Right ventricle myocardium inferior (tissue), 1 donor: ENCODE measurements around the gene CYB561. TPM values are rescaled to one million over a fixed set of nuclear protein-coding genes. Genes with fewer than 3 reads are reported as not detected.

Experiments used
- ATAC-seq: fragments of 200-7000 bp; cut with Tn5 transposase; one replicate; pipeline ENCODE4 v1.9.1; 2020; ENCODE audit warnings: mild to moderate bottlenecking, moderate library complexity
- DNase-seq: peaks from one replicate; pipeline ENCODE4 v3.0.0; 2021; ENCODE audit errors: missing footprints
- intact Hi-C: fragments of 100-400 bp; cut with DNase I; formaldehyde crosslinking; loops from one replicate; pipeline ENCODE4 v1.11.0; 2022
- total RNA-seq: library from RNA; stranded (reverse); fragmentation: NEBNext Ultra II Directional; extraction: Animal tissue kit (Norgen Biotek cat#: 25700); gene quantifications from one replicate; pipeline ENCODE4 v1.2.1, GENCODE V29; 2021
- donor health status: DM: no; HTN: yes; CAD: no; lungs with severe emphysema.

The CYB561 gene
- total RNA-seq, 1 donor from 2014 or later: 15.5 TPM

GRCh38 chr17:63399856-63400255 is 46.2 kb downstream of the CYB561 start:
- intact Hi-C loops: loop anchor here (5.0 to 10.0 kb wide), 2 partner anchors 128 to 725 kb away; no protein-coding TSS in a partner anchor
- ATAC-seq (peak; percentile 96), DNase-seq (peak; percentile 84)

DNA sequence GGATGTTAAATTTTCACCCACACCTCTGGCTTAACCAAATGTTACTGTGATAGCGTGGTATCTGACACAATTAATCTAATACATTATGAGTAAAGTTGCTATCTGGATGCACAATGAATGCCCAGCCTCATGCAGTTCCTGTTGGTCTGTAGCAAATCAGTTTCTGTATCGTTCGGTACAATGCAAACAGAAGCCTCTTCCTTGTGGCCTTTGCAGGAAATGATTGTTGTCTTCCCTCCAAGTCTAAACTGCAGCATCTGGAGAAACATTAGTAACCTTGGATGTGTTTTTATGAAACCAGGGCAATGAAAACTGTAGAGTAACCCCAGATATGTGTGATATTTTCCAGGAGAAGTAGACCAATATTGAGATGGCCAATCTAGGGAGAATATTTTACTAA is 46.8 kb downstream of the CYB561 start:
- ATAC-seq (peak; percentile 23), DNase-seq (no peak)

GRCh38 chr17:63398680-63399079 is 47.4 kb downstream of the CYB561 start:
- intact Hi-C loops: no loop called here
- ATAC-seq (no peak), DNase-seq (no peak)

More for the DNA sequence above, 46.8 kb downstream of the CYB561 start:
- intact Hi-C loops: no loop called here

DNA sequence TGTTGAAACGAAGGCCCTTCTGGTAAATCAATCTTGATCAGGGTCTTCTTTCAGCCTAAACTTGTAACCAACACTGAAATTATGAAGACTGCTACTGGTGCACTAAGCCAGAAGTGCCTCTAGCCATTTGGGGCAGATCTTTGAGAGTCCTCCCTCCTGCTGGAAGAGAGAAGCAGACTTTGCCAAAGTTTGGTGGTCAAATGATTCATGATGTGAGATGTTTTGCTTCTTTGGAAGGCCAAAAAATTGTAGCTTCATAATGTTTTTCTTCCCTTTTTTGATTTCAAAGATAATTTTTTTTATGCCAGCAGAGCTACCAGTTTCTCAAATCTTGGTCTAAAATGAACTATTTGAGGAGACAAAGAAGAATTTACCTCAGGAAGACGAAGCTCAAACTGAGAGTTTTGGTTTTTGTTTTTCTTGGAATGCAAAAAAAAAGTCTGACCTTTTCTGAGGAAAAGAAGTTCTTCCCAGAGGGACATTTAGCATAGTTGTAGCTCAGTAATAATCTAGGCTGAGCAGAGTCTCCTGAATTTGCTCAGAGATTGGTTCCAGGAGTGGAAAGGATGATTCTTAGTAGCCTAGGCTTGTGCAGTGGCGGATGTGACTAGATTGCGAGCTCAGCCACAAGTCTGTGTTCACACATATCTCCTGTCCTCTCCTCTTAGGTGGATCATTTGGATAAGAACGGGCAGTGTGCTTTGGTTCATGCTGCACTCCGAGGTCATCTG is 50.9 kb downstream of the CYB561 start:
- no peak for DNase-seq
- ATAC-seq: peak; percentile 65
- intact Hi-C loops: no loop called here

GRCh38 chr17:63390090-63390489 is 56.0 kb downstream of the CYB561 start:
- DNase-seq (no peak), ATAC-seq (no peak)
- intact Hi-C loops: no loop called here

DNA sequence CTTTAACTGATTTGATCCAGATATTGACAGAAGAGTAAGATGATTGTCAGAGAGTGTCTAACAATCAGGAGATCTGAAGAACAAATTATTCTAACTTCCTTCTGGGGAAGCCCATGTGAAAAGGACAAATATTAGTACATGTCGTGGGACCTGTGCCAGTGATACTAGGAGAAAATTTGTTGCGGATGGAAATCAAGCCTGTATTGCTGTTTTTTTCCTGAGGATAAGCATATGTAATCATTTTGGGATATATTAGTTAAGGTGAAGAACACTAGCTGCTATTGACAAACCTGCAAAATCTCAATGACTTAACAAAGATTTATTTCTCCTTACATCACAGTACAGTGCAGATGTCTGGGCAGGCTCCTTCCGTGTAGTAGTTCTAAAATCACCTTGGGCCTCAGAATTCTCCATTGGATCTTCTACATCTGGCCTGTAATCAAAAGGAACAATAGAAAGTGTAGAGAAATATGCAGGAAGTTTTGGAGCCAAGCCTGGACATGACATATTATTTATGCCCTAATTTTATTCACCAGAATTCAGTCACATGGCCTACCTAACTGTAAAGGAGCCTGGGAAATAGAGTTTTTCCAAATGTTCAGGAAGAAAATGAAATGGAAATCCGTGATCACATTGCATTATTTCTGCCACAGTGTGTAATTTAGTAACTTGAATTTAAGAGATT is 58.3 kb downstream of the CYB561 start:
- DNase-seq (no peak), ATAC-seq (no peak)
- intact Hi-C loops: no loop called here

DNA sequence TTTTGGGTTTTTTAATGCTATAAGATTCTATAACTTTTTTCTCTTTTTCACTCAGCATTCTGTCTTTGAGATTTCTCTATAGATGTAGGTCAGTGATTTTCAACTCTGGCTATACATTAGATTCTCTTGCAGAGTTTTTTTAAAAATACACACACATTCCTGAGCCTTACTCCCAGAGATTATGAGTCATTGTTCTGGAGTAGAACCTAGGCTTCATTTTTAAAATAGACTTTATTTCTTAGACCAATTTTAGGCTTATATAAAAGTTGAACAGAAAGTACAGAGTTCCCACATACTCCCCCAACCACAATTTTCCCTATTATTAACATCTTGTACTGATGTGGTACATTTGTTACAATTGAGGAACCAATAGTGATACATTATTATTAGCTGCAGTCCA is 63.3 kb downstream of the CYB561 start:
- intact Hi-C loops: no loop called here
- DNase-seq (no peak), ATAC-seq (no peak)

Other genes with a start within 250 kb of the CYB561 start
- 4.8 TPM for gene ACE, start 30.8 kb upstream of the CYB561 start, total RNA-seq
- not detected for gene KCNH6, start 77.1 kb upstream of the CYB561 start, total RNA-seq
- gene DCAF7, start 104.2 kb upstream of the CYB561 start, total RNA-seq: 36.8 TPM
- gene TACO1, start 154.6 kb upstream of the CYB561 start, total RNA-seq: 41.5 TPM
- 38.4 TPM for gene MAP3K3, start 176.1 kb upstream of the CYB561 start, total RNA-seq